SK-N-SH treated with all-trans-retinoic acid at 6 μM for 48 hours (cell line): ENCODE measurements around the gene CLDN16.

Source experiments
- ATAC-seq: fragments of 200-7000 bp; cut with Tn5 transposase; 3 replicates; pipeline ENCODE4 v1.9.1; 2020; ENCODE audit warnings: mild to moderate bottlenecking, moderate library complexity
- ARNTL ChIP-seq: fragments of 450-650 bp; formaldehyde crosslinking; IDR thresholded peaks from 2 replicates; pipeline ENCODE4 v1.5.0; 2020; ENCODE audit warnings: low read depth, mild to moderate bottlenecking, moderate library complexity, borderline replicate concordance
- BACH2 ChIP-seq: fragments of 250-450 bp; sonication (Bioruptor Pico); IDR thresholded peaks from 2 replicates; pipeline ENCODE4 v1.9.0; 2021; ENCODE audit warnings: mild to moderate bottlenecking, borderline replicate concordance
- CSDC2 ChIP-seq: fragments of 250-450 bp; sonication (Bioruptor Pico); IDR thresholded peaks from 2 replicates; pipeline ENCODE4 v1.5.0; 2020; ENCODE audit warnings: mild to moderate bottlenecking, moderate library complexity
- ESRRG ChIP-seq: fragments of 250-450 bp; sonication (Bioruptor Pico); IDR thresholded peaks from 2 replicates; pipeline ENCODE4 v1.6.1; 2021; ENCODE audit warnings: mild to moderate bottlenecking
- ISL1 ChIP-seq: fragments of 250-450 bp; sonication (Bioruptor Pico); IDR thresholded peaks from 2 replicates; pipeline ENCODE4 v2.1.2; 2022; ENCODE audit warnings: mild to moderate bottlenecking, moderate library complexity
- OSR1 ChIP-seq: fragments of 250-450 bp; sonication (Bioruptor Pico); IDR thresholded peaks from 2 replicates; pipeline ENCODE4 v1.8.0; 2022; ENCODE audit warnings: moderate library complexity, mild to moderate bottlenecking, inconsistent platforms
- RARB ChIP-seq: fragments of 250-450 bp; sonication (Bioruptor Pico); IDR thresholded peaks from 2 replicates; pipeline ENCODE4 v1.8.0; 2021; ENCODE audit warnings: mild to moderate bottlenecking, moderate library complexity
- SNAI2 ChIP-seq: fragments of 250-450 bp; sonication (Bioruptor Pico); IDR thresholded peaks from 2 replicates; pipeline ENCODE4 v1.5.0; 2020; ENCODE audit warnings: mild to moderate bottlenecking, moderate library complexity
- TCF4 ChIP-seq: fragments of 250-450 bp; sonication (Bioruptor Pico); IDR thresholded peaks from 2 replicates; pipeline ENCODE4 v1.8.0; 2021; ENCODE audit warnings: mild to moderate bottlenecking, moderate library complexity, borderline replicate concordance
- TOX ChIP-seq: fragments of 250-450 bp; sonication (Bioruptor Pico); IDR thresholded peaks from 2 replicates; pipeline ENCODE4 v1.8.0; 2021; ENCODE audit warnings: mild to moderate bottlenecking, moderate library complexity, borderline replicate concordance
- ZFP3 ChIP-seq: fragments of 250-450 bp; sonication (Bioruptor Pico); IDR thresholded peaks from 2 replicates; pipeline ENCODE4 v1.5.0; 2020; ENCODE audit warnings: mild to moderate bottlenecking, moderate library complexity
- ZNF70 ChIP-seq: fragments of 450-650 bp; formaldehyde crosslinking; IDR thresholded peaks from 2 replicates; pipeline ENCODE4 v1.5.0; 2020; ENCODE audit warnings: mild to moderate bottlenecking, moderate library complexity
- ZNF8 ChIP-seq: fragments of 450-650 bp; formaldehyde crosslinking; IDR thresholded peaks from 2 replicates; pipeline ENCODE4 v1.5.0; 2020; ENCODE audit warnings: mild to moderate bottlenecking, moderate library complexity
- TF ChIP-seq, protein P1 (sequence below): fragments of 250-450 bp; sonication (Bioruptor Pico); IDR thresholded peaks from 2 replicates; pipeline ENCODE4 v1.8.0; 2020; ENCODE audit warnings: mild to moderate bottlenecking, moderate library complexity, borderline replicate concordance
- TF ChIP-seq, protein P2 (sequence below): fragments of 250-450 bp; sonication (Bioruptor Pico); IDR thresholded peaks from 2 replicates; pipeline ENCODE4 v1.5.1; 2021; ENCODE audit warnings: mild to moderate bottlenecking, moderate library complexity
- TF ChIP-seq, protein P3 (sequence below): fragments of 250-450 bp; sonication (Bioruptor Pico); IDR thresholded peaks from 2 replicates; pipeline ENCODE4 v1.5.1; 2020; ENCODE audit warnings: low read depth, mild to moderate bottlenecking, moderate library complexity

Gene CLDN16

DNA sequence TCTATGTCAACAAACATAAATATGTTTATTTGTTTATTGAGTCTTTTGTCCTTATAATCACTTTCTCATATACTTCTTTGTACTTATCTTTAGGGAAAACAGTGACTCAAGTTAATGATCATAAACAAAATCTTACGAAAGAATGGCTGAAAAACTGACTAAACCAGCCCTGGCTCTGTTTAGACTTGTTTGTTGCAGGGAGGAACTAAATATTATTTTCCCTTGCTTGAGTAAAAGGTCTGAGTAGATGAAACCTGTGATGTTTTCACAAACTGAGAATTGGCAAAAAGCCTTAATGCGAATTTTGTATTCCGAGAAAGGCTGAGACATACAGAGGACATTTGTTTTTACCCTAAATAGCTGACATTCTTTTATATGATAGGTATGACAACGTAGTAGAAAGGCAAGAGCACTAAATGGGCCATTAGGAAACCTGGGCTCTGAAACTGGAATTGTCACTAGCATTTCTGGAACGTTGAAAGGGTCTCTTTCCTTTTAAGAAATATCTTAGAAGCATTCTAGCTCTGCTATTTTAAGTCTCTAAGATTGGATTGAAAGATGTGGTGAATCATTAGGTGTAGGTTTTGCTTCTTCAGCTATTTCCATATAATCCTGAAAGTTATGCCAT, 18.2 kb upstream of the CLDN16 start:
- TF ChIP-seq ESRRG (CRISPR knock-in tag) (no peak), BACH2 (CRISPR knock-in tag) (no peak)
- TF ChIP-seq, protein P1, sequence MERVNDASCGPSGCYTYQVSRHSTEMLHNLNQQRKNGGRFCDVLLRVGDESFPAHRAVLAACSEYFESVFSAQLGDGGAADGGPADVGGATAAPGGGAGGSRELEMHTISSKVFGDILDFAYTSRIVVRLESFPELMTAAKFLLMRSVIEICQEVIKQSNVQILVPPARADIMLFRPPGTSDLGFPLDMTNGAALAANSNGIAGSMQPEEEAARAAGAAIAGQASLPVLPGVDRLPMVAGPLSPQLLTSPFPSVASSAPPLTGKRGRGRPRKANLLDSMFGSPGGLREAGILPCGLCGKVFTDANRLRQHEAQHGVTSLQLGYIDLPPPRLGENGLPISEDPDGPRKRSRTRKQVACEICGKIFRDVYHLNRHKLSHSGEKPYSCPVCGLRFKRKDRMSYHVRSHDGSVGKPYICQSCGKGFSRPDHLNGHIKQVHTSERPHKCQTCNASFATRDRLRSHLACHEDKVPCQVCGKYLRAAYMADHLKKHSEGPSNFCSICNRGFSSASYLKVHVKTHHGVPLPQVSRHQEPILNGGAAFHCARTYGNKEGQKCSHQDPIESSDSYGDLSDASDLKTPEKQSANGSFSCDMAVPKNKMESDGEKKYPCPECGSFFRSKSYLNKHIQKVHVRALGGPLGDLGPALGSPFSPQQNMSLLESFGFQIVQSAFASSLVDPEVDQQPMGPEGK, result no peak
- TF ChIP-seq, protein P2, sequence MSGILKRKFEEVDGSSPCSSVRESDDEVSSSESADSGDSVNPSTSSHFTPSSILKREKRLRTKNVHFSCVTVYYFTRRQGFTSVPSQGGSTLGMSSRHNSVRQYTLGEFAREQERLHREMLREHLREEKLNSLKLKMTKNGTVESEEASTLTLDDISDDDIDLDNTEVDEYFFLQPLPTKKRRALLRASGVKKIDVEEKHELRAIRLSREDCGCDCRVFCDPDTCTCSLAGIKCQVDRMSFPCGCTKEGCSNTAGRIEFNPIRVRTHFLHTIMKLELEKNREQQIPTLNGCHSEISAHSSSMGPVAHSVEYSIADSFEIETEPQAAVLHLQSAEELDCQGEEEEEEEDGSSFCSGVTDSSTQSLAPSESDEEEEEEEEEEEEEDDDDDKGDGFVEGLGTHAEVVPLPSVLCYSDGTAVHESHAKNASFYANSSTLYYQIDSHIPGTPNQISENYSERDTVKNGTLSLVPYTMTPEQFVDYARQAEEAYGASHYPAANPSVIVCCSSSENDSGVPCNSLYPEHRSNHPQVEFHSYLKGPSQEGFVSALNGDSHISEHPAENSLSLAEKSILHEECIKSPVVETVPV, result no peak
- no peak for ATAC-seq

DNA sequence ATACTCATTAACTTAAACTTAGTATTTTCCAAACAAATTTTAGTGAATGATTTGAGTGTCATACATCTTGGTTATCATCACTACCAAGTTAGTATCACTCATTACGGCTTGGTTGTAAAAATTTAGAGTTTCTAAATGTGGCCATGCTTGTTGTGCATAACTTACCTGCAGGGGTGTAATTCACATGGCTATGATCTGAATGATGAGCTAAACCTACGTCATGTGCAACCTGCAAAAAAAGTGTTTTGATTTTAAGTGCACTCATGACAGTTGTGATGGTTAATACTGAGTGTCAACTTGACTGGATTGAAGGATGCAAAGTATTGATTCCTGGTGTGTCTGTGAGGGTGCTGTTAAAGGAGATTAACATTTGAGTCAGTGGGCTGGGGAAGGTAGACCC, 17.6 kb upstream of the CLDN16 start:
- ATAC-seq, result no peak
- no peak for TF ChIP-seq ESRRG (CRISPR knock-in tag)
- TF ChIP-seq SNAI2 (CRISPR knock-in tag), result no peak
- no peak for TF ChIP-seq TOX (CRISPR knock-in tag)
- TF ChIP-seq, protein P2, result no peak
- TF ChIP-seq ZNF70 (CRISPR knock-in tag), result no peak
- TF ChIP-seq RARB (CRISPR knock-in tag), result no peak
- no peak for TF ChIP-seq CSDC2 (CRISPR knock-in tag)

DNA sequence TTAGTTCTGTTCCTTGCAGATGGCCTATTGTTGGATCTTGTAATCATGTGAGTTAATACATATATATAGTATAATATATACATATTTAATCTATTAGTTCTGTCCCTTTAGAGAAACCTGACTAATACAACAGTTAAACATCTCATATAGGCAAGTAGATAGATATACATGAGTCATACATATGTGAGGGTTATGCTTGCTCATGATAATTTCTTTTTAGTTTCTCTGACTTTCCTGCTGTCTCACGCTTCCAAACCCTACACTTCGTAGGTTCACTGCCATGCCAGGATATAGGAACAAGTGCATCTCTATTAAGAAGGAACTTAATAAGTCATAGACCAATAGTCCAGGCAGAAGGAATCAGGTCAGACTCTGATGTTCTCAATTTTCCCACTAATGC, 16.8 kb upstream of the CLDN16 start:
- no peak for TF ChIP-seq TCF4 (CRISPR knock-in tag)
- TF ChIP-seq, protein P1, result no peak
- no peak for TF ChIP-seq ZNF8 (CRISPR knock-in tag)
- TF ChIP-seq TOX (CRISPR knock-in tag), result no peak

DNA sequence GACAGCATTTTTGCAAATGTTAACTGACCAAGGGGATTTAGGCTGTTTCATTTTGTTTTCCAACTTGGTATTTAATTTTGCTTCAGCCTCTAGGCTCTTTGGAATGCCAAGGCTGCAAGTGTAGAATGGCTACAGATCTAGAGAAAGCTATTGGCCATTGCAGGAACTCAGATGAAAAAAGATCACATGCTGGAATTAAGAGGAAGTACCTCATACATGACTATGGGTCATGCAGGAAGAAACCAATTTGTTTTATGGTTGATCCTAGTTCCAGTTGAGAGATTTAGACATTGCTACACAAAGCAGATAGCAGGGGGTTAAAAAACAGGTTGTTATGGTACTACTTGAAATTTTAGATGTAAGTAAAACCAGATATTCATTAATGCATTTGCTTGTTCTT, 12.7 kb upstream of the CLDN16 start:
- no peak for TF ChIP-seq CSDC2 (CRISPR knock-in tag)
- TF ChIP-seq OSR1 (CRISPR knock-in tag), result no peak
- TF ChIP-seq ESRRG (CRISPR knock-in tag), result no peak
- TF ChIP-seq BACH2 (CRISPR knock-in tag), result no peak
- TF ChIP-seq ZNF70 (CRISPR knock-in tag), result no peak
- TF ChIP-seq ISL1 (CRISPR knock-in tag), result no peak
- TF ChIP-seq ZFP3 (CRISPR knock-in tag), result no peak
- TF ChIP-seq, protein P1, result no peak
- TF ChIP-seq, protein P3, sequence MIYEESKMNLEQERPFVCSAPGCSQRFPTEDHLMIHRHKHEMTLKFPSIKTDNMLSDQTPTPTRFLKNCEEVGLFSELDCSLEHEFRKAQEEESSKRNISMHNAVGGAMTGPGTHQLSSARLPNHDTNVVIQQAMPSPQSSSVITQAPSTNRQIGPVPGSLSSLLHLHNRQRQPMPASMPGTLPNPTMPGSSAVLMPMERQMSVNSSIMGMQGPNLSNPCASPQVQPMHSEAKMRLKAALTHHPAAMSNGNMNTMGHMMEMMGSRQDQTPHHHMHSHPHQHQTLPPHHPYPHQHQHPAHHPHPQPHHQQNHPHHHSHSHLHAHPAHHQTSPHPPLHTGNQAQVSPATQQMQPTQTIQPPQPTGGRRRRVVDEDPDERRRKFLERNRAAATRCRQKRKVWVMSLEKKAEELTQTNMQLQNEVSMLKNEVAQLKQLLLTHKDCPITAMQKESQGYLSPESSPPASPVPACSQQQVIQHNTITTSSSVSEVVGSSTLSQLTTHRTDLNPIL (CRISPR knock-in tag), result no peak
- no peak for TF ChIP-seq TCF4 (CRISPR knock-in tag)
- no peak for TF ChIP-seq ARNTL (CRISPR knock-in tag)
- TF ChIP-seq, protein P2, result no peak
- TF ChIP-seq, all 23 proteins: peak for 0
- ATAC-seq, result no peak

More for the DNA sequence above, 16.8 kb upstream of the CLDN16 start:
- ATAC-seq, result no peak
